Adrenal gland (tissue), 12 donors: ENCODE results near the gene AIFM3. TPM values are rescaled to one million over a fixed set of nuclear protein-coding genes. Genes with fewer than 3 reads are reported as not detected.

Source experiments
- DNase-seq, 7 donors: peaks; one replicate each; pipeline ENCODE4 v3.0.0-alpha.2; 2019 to 2020
- H3K27ac ChIP-seq, 5 donors: fragments of 200-600 bp; sonication (generic) in 4 of 5; 1 replicate in 3 of 5; 2 replicates in 2 of 5; pipeline versions ENCODE4 v1.5.1 to v1.8.0; 2016 to 2020; ENCODE audit warnings: mild to moderate bottlenecking in 1 of 5
- H3K27me3 ChIP-seq: fragments of 200-600 bp; 2 replicates; pipeline ENCODE4 v1.8.0; 2021
- H3K36me3 ChIP-seq, 2 donors: fragments of 200-600 bp; replicated peaks in 1 of 2; 1 replicate in 1 of 2; 2 replicates in 1 of 2; pipeline versions ENCODE4 v1.5.1 to v1.8.0; 2018 to 2022
- H3K4me1 ChIP-seq, 2 donors: fragments of 200-600 bp; replicated peaks in 1 of 2; 1 replicate in 1 of 2; 2 replicates in 1 of 2; pipeline versions ENCODE4 v1.5.1 to v1.8.0; 2018 to 2021
- H3K4me3 ChIP-seq, 4 donors: fragments of 200-600 bp; sonication (generic) in 3 of 4; one replicate each; pipeline ENCODE4 v1.5.1; 2016 to 2018
- H3K9me3 ChIP-seq, 3 donors: fragments of 200-600 bp; sonication (generic) in 1 of 3; replicated peaks in 1 of 3; 1 replicate in 2 of 3; 2 replicates in 1 of 3; pipeline versions ENCODE4 v1.5.1 to v1.8.0; 2016 to 2021
- CTCF ChIP-seq, 6 experiments: fragments of 450-650 bp in 4 of 6; fragments of 200-600 bp in 2 of 6; sonication (generic) in 1 of 6; IDR thresholded peaks; 1 replicate in 5 of 6; 2 replicates in 1 of 6; pipeline versions ENCODE4 v1.5.1 to v1.8.0; 2016 to 2021; ENCODE audit warnings: antibody characterized with exemption in 6 of 6, mild to moderate bottlenecking in 2 of 6, moderate library complexity in 1 of 6
- POLR2A ChIP-seq, 2 donors: fragments of 450-650 bp; IDR thresholded peaks; one replicate each; pipeline ENCODE4 v1.6.1; 2017; ENCODE audit warnings: antibody characterized with exemption in 2 of 2, mild to moderate bottlenecking in 2 of 2, moderate library complexity in 1 of 2
- WGBS, 4 donors: extraction: QIAGEN DNeasy Blood & Tissue Kit in 2 of 4; methylation state at CpG; one replicate each; pipeline versions ENCODE4 v1.1.5 to v1.1.7; 2013 to 2017; 5-methylcytosine and 5-hydroxymethylcytosine counted together
- intact Hi-C, 2 donors: fragments of 100-400 bp; cut with DNase I; formaldehyde crosslinking; loops; one replicate each; pipeline versions ENCODE4 v1.14.1 to v1.15.0; 2022 to 2023
- polyA plus RNA-seq, 3 donors: library from polyadenylated mRNA; stranded (reverse); fragments of 200-250 nt in 2 of 3; fragments of 350-450 nt in 1 of 3; fragmentation: Illumina TruSeq in 1 of 3; extraction: RNeasy Lipid Tissue Mini Kit (QIAGEN cat#74804) in 1 of 3; gene quantifications; one replicate each; pipeline ENCODE4 v1.2.3, GENCODE V29; 2013 to 2014
- total RNA-seq, 9 donors: library from RNA; depleted of rRNA in 4 of 9; stranded (reverse); fragments of >200 nt in 4 of 9; fragments of 120-200 nt in 1 of 9; fragmentation: NEBNext Ultra II Directional in 1 of 9; extraction: Animal tissue kit (Norgen Biotek cat#: 25700) in 1 of 9; gene quantifications; one replicate each; pipeline versions ENCODE4 v1.1.0 to v1.2.4, GENCODE V29; 2013 to 2023
- donor health status: healthy with polysubstance abuse.
- donor health status: Bipolar disorder and iron deficiency.
- donor health status: DM: yes; HTN: yes; CAD: no.
- donor health status: DM: no; HTN: no; CAD: no.
- donor health status: DM: no; HTN: no; CAD: no.
- donor health status: DM: yes; HTN: yes; CAD: no.

The AIFM3 gene
- total and polyA plus RNA-seq, 12 donors = 0.37 to 9.1 (median 2.2) TPM

GRCh38 chr22:20943104-20943933 is 23.7 kb upstream of the AIFM3 start:
- H3K4me1 ChIP-seq = peaks cover 0 to 29% of the 10 kb centered on the region in 2 donors
- H3K36me3 ChIP-seq = no peaks in the 10 kb centered on the region
- WGBS, 4 donors = 95 to 97% (median 96%) methylated on average over 8 of the region's 8 CpGs
- TF ChIP-seq POLR2A (IDR thresholded peaks at IDR 0.05) = no peak
- TF ChIP-seq CTCF (IDR thresholded peaks at IDR 0.05) = no peak
- no peaks in the 10 kb centered on the region for H3K27me3 ChIP-seq
- H3K9me3 ChIP-seq = no peaks in the 10 kb centered on the region
- intact Hi-C loops = no loop called here
- H3K4me3 ChIP-seq = no peak overlapping the region
- H3K27ac ChIP-seq = no peak overlapping the region
- no peak for DNase-seq

GRCh38 chr22:20944042-20944441 is 23.0 kb upstream of the AIFM3 start:
- H3K27ac ChIP-seq = no peak overlapping the region
- intact Hi-C loops = no loop called here
- H3K36me3 ChIP-seq = no peaks in the 10 kb centered on the region
- no peaks in the 10 kb centered on the region for H3K27me3 ChIP-seq
- DNase-seq = no peak
- H3K4me1 ChIP-seq = peaks cover 0 to 24% of the 10 kb centered on the region in 2 donors
- WGBS, 4 donors = 28 to 53% (median 39%) methylated on average over 1 of the region's 1 CpG
- H3K9me3 ChIP-seq = no peaks in the 10 kb centered on the region
- TF ChIP-seq CTCF (IDR thresholded peaks at IDR 0.05) (no peak), POLR2A (IDR thresholded peaks at IDR 0.05) (no peak)
- H3K4me3 ChIP-seq = no peak overlapping the region

- H3K27ac ChIP-seq = no peak overlapping the region
- 93 to 100% (median 96%) methylated on average over 2 of the region's 2 CpGs for WGBS, 4 donors
- intact Hi-C loops = no loop called here
- peaks cover 0 to 12% of the 10 kb centered on the region in 2 donors for H3K4me1 ChIP-seq
- no peak for TF ChIP-seq CTCF (IDR thresholded peaks at IDR 0.05)
- no peak for TF ChIP-seq POLR2A (IDR thresholded peaks at IDR 0.05)
- H3K9me3 ChIP-seq = no peaks in the 10 kb centered on the region
- H3K36me3 ChIP-seq = peaks cover 0 to 14% of the 10 kb centered on the region in 2 donors
- no peak overlapping the region for H3K4me3 ChIP-seq
- no peak for DNase-seq
- no peaks in the 10 kb centered on the region for H3K27me3 ChIP-seq
Observed at GRCh38 chr22:20945578-20945934, 21.5 kb upstream of the AIFM3 start.

GRCh38 chr22:20946080-20946986 is 20.7 kb upstream of the AIFM3 start:
- no peak for DNase-seq
- Histone ChIP-seq H3K27ac (no peak overlapping the region), H3K4me1 (peaks cover 0 to 12% of the 10 kb centered on the region in 2 donors), H3K9me3 (no peaks in the 10 kb centered on the region), H3K4me3 (no peak overlapping the region), H3K36me3 (peaks cover 0 to 22% of the 10 kb centered on the region in 2 donors), H3K27me3 (no peaks in the 10 kb centered on the region)
- WGBS, 4 donors = 84 to 90% (median 86%) methylated on average over 7 of the region's 7 CpGs
- TF ChIP-seq CTCF (IDR thresholded peaks at IDR 0.05) (no peak), POLR2A (IDR thresholded peaks at IDR 0.05) (no peak)
- intact Hi-C loops = no loop called here
